Smooth muscle cell (in vitro differentiated cells): ENCODE measurements around the gene MAD1L1. TPM values are rescaled to one million over a fixed set of nuclear protein-coding genes. Genes with fewer than 3 reads are reported as not detected.

Experiments
- DNase-seq: peaks from one replicate; lab custom pipeline; 2025; ENCODE audit not compliant: unreplicated experiment; lab: John Stamatoyannopoulos, UW
- H2AFZ ChIP-seq: fragments of 200-600 bp; sonication (generic); 2 replicates; pipeline ENCODE4 v1.6.0; 2016; ENCODE audit warnings: antibody characterized with exemption, low read depth, mild to moderate bottlenecking
- H3F3A ChIP-seq: fragments of 200-600 bp; sonication (generic); 2 replicates; pipeline ENCODE4 v1.6.0; 2017; ENCODE audit warnings: antibody characterized with exemption, low read depth
- H3K27ac ChIP-seq: fragments of 200-600 bp; sonication (generic); 2 replicates; pipeline ENCODE4 v1.5.1; 2016; ENCODE audit warnings: low read depth, mild to moderate bottlenecking
- H3K27me3 ChIP-seq: fragments of 200-600 bp; sonication (generic); 2 replicates; pipeline ENCODE4 v1.6.1; 2016; ENCODE audit warnings: low read depth, mild to moderate bottlenecking
- H3K36me3 ChIP-seq: fragments of 200-600 bp; sonication (generic); 2 replicates; pipeline ENCODE4 v1.5.1; 2016; ENCODE audit warnings: low read depth
- H3K4me1 ChIP-seq: fragments of 200-600 bp; sonication (generic); 2 replicates; pipeline ENCODE4 v1.5.1; 2016; ENCODE audit warnings: low read depth
- H3K4me2 ChIP-seq: fragments of 200-600 bp; sonication (generic); 2 replicates; pipeline ENCODE4 v1.6.0; 2016; ENCODE audit warnings: mild to moderate bottlenecking
- H3K4me3 ChIP-seq: fragments of 200-600 bp; sonication (generic); 2 replicates; pipeline ENCODE4 v1.5.1; 2016; ENCODE audit warnings: mild to moderate bottlenecking
- H3K79me2 ChIP-seq: fragments of 200-600 bp; sonication (generic); 2 replicates; pipeline ENCODE4 v1.6.0; 2016; ENCODE audit warnings: low read depth, mild to moderate bottlenecking
- H3K9ac ChIP-seq: fragments of 200-600 bp; sonication (generic); 2 replicates; pipeline ENCODE4 v1.6.0; 2016; ENCODE audit warnings: low read depth
- H3K9me3 ChIP-seq: fragments of 200-600 bp; sonication (generic); replicated peaks from 2 replicates; pipeline ENCODE4 v1.5.1; 2016; ENCODE audit warnings: low read depth
- H4K20me1 ChIP-seq: fragments of 200-600 bp; sonication (generic); 2 replicates; pipeline ENCODE4 v1.6.0; 2016; ENCODE audit warnings: low read depth
- CTCF ChIP-seq: fragments of 200-600 bp; sonication (generic); IDR thresholded peaks from 2 replicates; pipeline ENCODE4 v1.5.1; 2017; ENCODE audit warnings: borderline replicate concordance, mild to moderate bottlenecking, antibody characterized with exemption; ENCODE audit not compliant: insufficient read depth, poor library complexity, severe bottlenecking
- WGBS: methylation state at CpG from one replicate; pipeline ENCODE4 v1.1.7; 2016; ENCODE audit warnings: low lambda C conversion rate; 5-methylcytosine and 5-hydroxymethylcytosine counted together
- polyA plus RNA-seq: library from polyadenylated mRNA; unstranded; fragments of >200 nt; fragmentation: Nextera tagmentation; extraction: Ambion mirVana; gene quantifications from 2 replicates; pipeline ENCODE4 v1.2.1, GENCODE V29; 2016
- total RNA-seq: library from RNA; depleted of rRNA; stranded (reverse); fragments of >200 nt; gene quantifications from 2 replicates; pipeline ENCODE4 v1.2.3, GENCODE V29; 2014

MAD1L1 gene
- total and polyA plus RNA-seq, 2 experiments from 2014 or later = 33.4 to 60.7 TPM

GRCh38 chr7:1941464-1942242 lies 291.1 kb downstream of the MAD1L1 start:
- Histone ChIP-seq H3K4me2 (no peak overlapping the region), H3K9ac (no peak overlapping the region), H3F3A (no peaks in the 10 kb centered on the region), H3K4me3 (no peak overlapping the region), H3K4me1 (peaks cover 4% of the 10 kb centered on the region), H3K27me3 (no peaks in the 10 kb centered on the region), H3K36me3 (no peaks in the 10 kb centered on the region), H3K9me3 (no peaks in the 10 kb centered on the region), H2AFZ (no peak overlapping the region), H4K20me1 (peaks cover 39% of the 10 kb centered on the region), H3K27ac (no peak overlapping the region), H3K79me2 (no peaks in the 10 kb centered on the region)
- TF ChIP-seq CTCF = no peak
- WGBS = 96% methylated on average over 30 of the region's 30 CpGs
- no peak for DNase-seq

- H3K9me3 ChIP-seq = no peaks in the 10 kb centered on the region
- over 99% methylated on average over 13 of the region's 16 CpGs for WGBS
- H3K4me1 ChIP-seq = peaks cover 4% of the 10 kb centered on the region
- H3K27me3 ChIP-seq = no peaks in the 10 kb centered on the region
- no peak overlapping the region for H3K4me2 ChIP-seq
- peaks cover 40% of the 10 kb centered on the region for H4K20me1 ChIP-seq
- no peaks in the 10 kb centered on the region for H3K36me3 ChIP-seq
- no peak for DNase-seq
- H2AFZ ChIP-seq = no peak overlapping the region
- no peak for TF ChIP-seq CTCF
- H3K27ac ChIP-seq = no peak overlapping the region
- H3F3A ChIP-seq = no peaks in the 10 kb centered on the region
- H3K9ac ChIP-seq = no peak overlapping the region
- no peaks in the 10 kb centered on the region for H3K79me2 ChIP-seq
- no peak overlapping the region for H3K4me3 ChIP-seq
Measured at GRCh38 chr7:1940863-1941262, 291.9 kb downstream of the MAD1L1 start.

- Histone ChIP-seq H2AFZ (no peak overlapping the region), H3K36me3 (no peaks in the 10 kb centered on the region), H3F3A (no peaks in the 10 kb centered on the region)
Measured at GRCh38 chr7:1940402-1940786, 292.4 kb downstream of the MAD1L1 start.

More at GRCh38 chr7:1940402-1940786, 292.4 kb downstream of the MAD1L1 start:
- Histone ChIP-seq H3K79me2 (no peaks in the 10 kb centered on the region), H4K20me1 (peaks cover 40% of the 10 kb centered on the region), H3K9ac (no peak overlapping the region), H3K4me1 (peaks cover 4% of the 10 kb centered on the region), H3K4me3 (no peak overlapping the region), H3K27ac (peak overlapping the region; percentile 5), H3K4me2 (peak overlapping the region; percentile 43), H3K27me3 (no peaks in the 10 kb centered on the region), H3K9me3 (no peaks in the 10 kb centered on the region)
- 65% methylated on average over 21 of the region's 21 CpGs for WGBS
- no peak for DNase-seq
- TF ChIP-seq CTCF = no peak
